HEK293 (cell line): ENCODE data around the gene ALB.

ENCODE experiments used
- CTCF ChIA-PET: fragments of 350-600 bp; formaldehyde crosslinking; extraction: SDS; loops from one replicate; lab custom pipeline; 2021; ENCODE audit warnings: antibody characterized with exemption; lab: Yijun Ruan, JAX
- POLR2A ChIA-PET: fragments of 300-600 bp; formaldehyde crosslinking; extraction: SDS; loops from one replicate; lab custom pipeline; 2020; ENCODE audit warnings: antibody characterized with exemption, inconsistent platforms; lab: Yijun Ruan, JAX
- H3K27ac ChIP-seq: fragments of 200-500 bp; sonication (Bioruptor generic); 2 replicates; pipeline ENCODE4 v1.5.1; 2014; ENCODE audit warnings: low read depth, low read length, control low read depth, inconsistent platforms; ENCODE audit errors: extremely low read depth
- H3K36me3 ChIP-seq, 2 experiments: fragments of 200-500 bp in 1 of 2; sonication (Bioruptor generic) in 1 of 2; 1 replicate in 1 of 2; 2 replicates in 1 of 2; pipeline ENCODE4 v1.5.1; 2014 to 2017; ENCODE audit warnings: inconsistent platforms in 2 of 2, low read length in 2 of 2; ENCODE audit not compliant: control insufficient read depth in 2 of 2, insufficient read depth in 1 of 2
- H3K4me1 ChIP-seq: fragments of 200-500 bp; sonication (Bioruptor generic); 2 replicates; pipeline ENCODE4 v1.5.1; 2014; ENCODE audit warnings: mild to moderate bottlenecking, low read length, inconsistent platforms; ENCODE audit not compliant: control insufficient read depth, insufficient read depth
- H3K4me3 ChIP-seq: 2 replicates; pipeline ENCODE4 v1.5.1; 2011; ENCODE audit warnings: low read depth, mild to moderate bottlenecking, control low read depth, low read length, moderate library complexity
- H3K9me3 ChIP-seq: fragments of 200-500 bp; sonication (Bioruptor generic); 2 replicates; pipeline ENCODE4 v1.5.1; 2014; ENCODE audit warnings: low read depth, low read length, inconsistent platforms; ENCODE audit not compliant: control insufficient read depth, insufficient read depth
- BCL11A ChIP-seq: fragments of 450-650 bp; formaldehyde crosslinking; IDR thresholded peaks from 2 replicates; pipeline ENCODE4 v1.5.1; 2016; ENCODE audit warnings: low read depth, missing biosample characterization, missing genetic modification characterization
- FEZF1 ChIP-seq: fragments of 450-650 bp; formaldehyde crosslinking; IDR thresholded peaks from 2 replicates; pipeline ENCODE4 v1.5.1; 2016; ENCODE audit warnings: missing biosample characterization, missing genetic modification characterization
- GFI1B ChIP-seq: fragments of 450-650 bp; formaldehyde crosslinking; IDR thresholded peaks from 2 replicates; pipeline ENCODE4 v1.5.1; 2016; ENCODE audit warnings: missing biosample characterization, missing genetic modification characterization
- GLIS1 ChIP-seq: fragments of 450-650 bp; formaldehyde crosslinking; IDR thresholded peaks from 2 replicates; pipeline ENCODE4 v1.5.1; 2016; ENCODE audit warnings: missing biosample characterization, missing genetic modification characterization
- KLF16 ChIP-seq: fragments of 450-650 bp; formaldehyde crosslinking; IDR thresholded peaks from 2 replicates; pipeline ENCODE4 v1.5.1; 2017; ENCODE audit warnings: missing biosample characterization, missing genetic modification characterization
- KLF7 ChIP-seq: fragments of 450-650 bp; formaldehyde crosslinking; IDR thresholded peaks from 2 replicates; pipeline ENCODE4 v1.5.1; 2016; ENCODE audit warnings: missing biosample characterization, missing genetic modification characterization, borderline replicate concordance
- OVOL3 ChIP-seq: fragments of 450-650 bp; formaldehyde crosslinking; IDR thresholded peaks from 2 replicates; pipeline ENCODE4 v1.5.1; 2016; ENCODE audit warnings: missing biosample characterization, missing genetic modification characterization
- SALL2 ChIP-seq: fragments of 450-650 bp; formaldehyde crosslinking; IDR thresholded peaks from 2 replicates; pipeline ENCODE4 v1.5.0; 2017; ENCODE audit warnings: missing biosample characterization, mild to moderate bottlenecking, missing genetic modification characterization, borderline replicate concordance
- SETDB1 ChIP-seq: IDR thresholded peaks from one replicate; pipeline ENCODE4 v1.6.1; 2017; ENCODE audit warnings: mild to moderate bottlenecking, low read length, moderate library complexity, mixed read lengths; ENCODE audit not compliant: insufficient read length
- ZFP69B ChIP-seq: fragments of 450-650 bp; formaldehyde crosslinking; IDR thresholded peaks from 2 replicates; pipeline ENCODE4 v1.5.1; 2016; ENCODE audit warnings: missing biosample characterization, missing genetic modification characterization
- ZNF121 ChIP-seq: fragments of 450-650 bp; formaldehyde crosslinking; IDR thresholded peaks from 2 replicates; pipeline ENCODE4 v1.5.1; 2016; ENCODE audit warnings: missing biosample characterization, missing genetic modification characterization
- ZNF18 ChIP-seq: fragments of 450-650 bp; formaldehyde crosslinking; IDR thresholded peaks from 2 replicates; pipeline ENCODE4 v1.5.1; 2016; ENCODE audit warnings: missing biosample characterization, missing genetic modification characterization
- ZNF302 ChIP-seq: fragments of 450-650 bp; formaldehyde crosslinking; IDR thresholded peaks from 2 replicates; pipeline ENCODE4 v1.5.1; 2016; ENCODE audit warnings: missing biosample characterization, missing genetic modification characterization, low read depth
- ZNF362 ChIP-seq: fragments of 450-650 bp; formaldehyde crosslinking; IDR thresholded peaks from 2 replicates; pipeline ENCODE4 v1.5.1; 2016; ENCODE audit warnings: missing biosample characterization, missing genetic modification characterization
- ZNF37A ChIP-seq: fragments of 450-650 bp; IDR thresholded peaks from 2 replicates; pipeline ENCODE4 v1.5.1; 2018; ENCODE audit warnings: missing biosample characterization, missing genetic modification characterization
- ZNF398 ChIP-seq: fragments of 450-650 bp; formaldehyde crosslinking; IDR thresholded peaks from 2 replicates; pipeline ENCODE4 v1.5.1; 2017; ENCODE audit warnings: missing biosample characterization, missing genetic modification characterization
- ZNF416 ChIP-seq: fragments of 450-650 bp; formaldehyde crosslinking; IDR thresholded peaks from 2 replicates; pipeline ENCODE4 v1.5.1; 2016; ENCODE audit warnings: missing biosample characterization, missing genetic modification characterization
- ZNF423 ChIP-seq: fragments of 450-650 bp; formaldehyde crosslinking; IDR thresholded peaks from 2 replicates; pipeline ENCODE4 v1.5.1; 2016; ENCODE audit warnings: missing biosample characterization, missing genetic modification characterization
- ZNF501 ChIP-seq: fragments of 450-650 bp; formaldehyde crosslinking; IDR thresholded peaks from 2 replicates; pipeline ENCODE4 v1.5.1; 2016; ENCODE audit warnings: missing biosample characterization, missing genetic modification characterization
- ZNF514 ChIP-seq: fragments of 450-650 bp; formaldehyde crosslinking; IDR thresholded peaks from 2 replicates; pipeline ENCODE4 v1.5.1; 2016; ENCODE audit warnings: missing biosample characterization, missing genetic modification characterization
- ZNF623 ChIP-seq: fragments of 450-650 bp; formaldehyde crosslinking; IDR thresholded peaks from 2 replicates; pipeline ENCODE4 v1.5.1; 2016; ENCODE audit warnings: missing biosample characterization, missing genetic modification characterization
- ZNF624 ChIP-seq: fragments of 450-650 bp; formaldehyde crosslinking; IDR thresholded peaks from 2 replicates; pipeline ENCODE4 v1.5.1; 2017; ENCODE audit warnings: missing biosample characterization, missing genetic modification characterization
- ZNF843 ChIP-seq: fragments of 450-650 bp; formaldehyde crosslinking; IDR thresholded peaks from 2 replicates; pipeline ENCODE4 v1.5.1; 2016; ENCODE audit warnings: missing biosample characterization, missing genetic modification characterization

The ALB gene

GRCh38 chr4:73410916-73411730 is 7.0 kb downstream of the ALB start:
- ChIA-PET POLR2A (no interaction called here), CTCF (no interaction called here)
- H3K36me3 ChIP-seq = no peaks in the 10 kb centered on the region
- TF ChIP-seq OVOL3 (tag by site-specific recombination) = no peak
- TF ChIP-seq ZFP69B (tag by site-specific recombination) = no peak
- no peak for TF ChIP-seq ZNF121 (tag by site-specific recombination)
- TF ChIP-seq ZNF501 = no peak
- TF ChIP-seq BCL11A (tag by site-specific recombination) = no peak
- no peak for TF ChIP-seq ZNF362 (tag by site-specific recombination)
- no peak for TF ChIP-seq ZNF623 (tag by site-specific recombination)
- TF ChIP-seq FEZF1 (tag by site-specific recombination) = no peak
- TF ChIP-seq ZNF624 (tag by site-specific recombination) = no peak
- TF ChIP-seq, all 188 proteins: peak for 0
- H3K9me3 ChIP-seq = no peaks in the 10 kb centered on the region
- H3K27ac ChIP-seq = no peak overlapping the region
- H3K4me1 ChIP-seq = no peaks in the 10 kb centered on the region
- no peak overlapping the region for H3K4me3 ChIP-seq

- Histone ChIP-seq H3K4me3 (no peak overlapping the region), H3K9me3 (no peaks in the 10 kb centered on the region), H3K4me1 (no peaks in the 10 kb centered on the region), H3K36me3 (no peaks in the 10 kb centered on the region), H3K27ac (no peak overlapping the region)
- CTCF ChIA-PET = no interaction called here
- POLR2A ChIA-PET = no interaction called here
- TF ChIP-seq ZNF37A (tag by site-specific recombination) (no peak), ZNF18 (tag by site-specific recombination) (no peak), ZNF843 (tag by site-specific recombination) (no peak)
These were observed 7.8 kb downstream of the ALB start for GRCh38 chr4:73411731-73412414.

- CTCF ChIA-PET = interaction anchor here (1.2 kb wide), 1 partner anchor 33 kb away, joined by 5 read pairs; no protein-coding TSS in a partner anchor
- no peak overlapping the region for H3K4me3 ChIP-seq
- H3K9me3 ChIP-seq = no peaks in the 10 kb centered on the region
- H3K4me1 ChIP-seq = no peaks in the 10 kb centered on the region
- no peak overlapping the region for H3K27ac ChIP-seq
- H3K36me3 ChIP-seq = no peaks in the 10 kb centered on the region
- POLR2A ChIA-PET = no interaction called here
- no peak for TF ChIP-seq ZNF398
- TF ChIP-seq GFI1B (tag by site-specific recombination) = no peak
- TF ChIP-seq KLF7 = no peak
- TF ChIP-seq KLF16 (tag by site-specific recombination) = no peak
- TF ChIP-seq ZNF416 (tag by site-specific recombination) = no peak
- TF ChIP-seq ZNF514 (tag by site-specific recombination) = no peak
- TF ChIP-seq ZNF302 (tag by site-specific recombination) = no peak
- no peak for TF ChIP-seq SALL2 (tag by site-specific recombination)
- TF ChIP-seq ZNF423 = no peak
- no peak for TF ChIP-seq GLIS1 (tag by site-specific recombination)
- no peak for TF ChIP-seq SETDB1
These were observed 9.2 kb downstream of the ALB start for GRCh38 chr4:73413294-73413755.
